Effector CD4-positive, alpha-beta T cell (primary cell): ENCODE data around the gene TIMP3.

Experiments used
- DNase-seq: peaks from one replicate; pipeline ENCODE4 v3.0.0-alpha.2; 2020

TIMP3 gene

DNA sequence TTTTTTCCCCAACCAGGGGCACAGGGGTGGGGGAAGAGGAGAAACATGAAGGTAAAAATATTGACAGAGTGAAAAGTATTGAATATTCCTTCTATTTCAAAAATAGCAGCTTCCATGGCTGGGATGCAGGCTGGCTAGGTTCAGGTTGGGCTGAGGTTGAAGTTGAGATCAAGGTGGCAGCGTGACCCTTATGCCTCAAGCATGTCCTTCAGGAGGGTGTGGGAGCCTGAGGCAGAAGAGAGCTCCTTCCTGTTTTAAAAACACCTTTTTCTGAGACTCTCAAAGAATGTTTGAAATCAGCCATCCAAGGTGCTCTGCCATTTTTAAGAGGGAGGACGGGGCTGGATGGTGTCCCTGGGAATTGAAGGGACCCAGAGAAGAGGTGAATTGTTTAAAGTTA lies 29.5 kb downstream of the TIMP3 start:
- no peak for DNase-seq

DNA sequence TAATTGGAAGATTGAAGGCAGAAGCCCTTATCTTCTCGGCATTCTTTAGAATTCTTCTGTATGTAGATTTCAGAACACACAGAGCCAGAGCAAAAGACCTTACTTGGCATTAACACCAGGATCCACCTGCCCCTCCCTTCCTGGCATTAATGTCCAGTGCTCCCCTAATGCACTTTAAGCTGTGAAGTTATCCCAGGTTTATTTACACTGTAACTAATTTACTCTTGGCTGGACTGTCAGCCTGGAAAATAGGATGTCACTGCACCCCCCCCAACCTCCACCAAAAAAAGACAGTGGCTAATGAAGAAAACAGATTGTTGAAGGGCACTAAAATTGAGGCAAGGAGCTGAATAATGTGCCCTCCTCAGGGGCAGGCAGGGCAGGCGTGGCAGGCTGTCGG lies 30.1 kb downstream of the TIMP3 start:
- no peak for DNase-seq

DNA sequence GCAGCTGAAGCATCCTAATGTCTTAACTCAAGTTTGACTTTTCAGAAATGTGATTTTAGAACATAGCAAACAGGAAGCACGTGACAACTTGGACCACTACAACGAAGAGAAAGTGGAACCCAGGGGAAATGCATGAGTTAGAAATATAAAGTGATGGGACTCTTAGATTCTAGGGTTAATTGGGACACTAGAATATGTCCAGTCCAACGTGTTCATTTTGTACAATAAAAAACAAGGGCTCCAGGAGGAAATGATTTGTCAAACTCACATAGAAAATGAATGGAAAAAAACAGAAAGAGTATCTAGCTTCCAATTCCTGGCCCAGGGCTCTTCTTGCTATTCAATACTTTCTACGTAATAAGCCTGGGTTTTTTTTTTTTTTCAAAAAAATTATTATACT lies 30.7 kb downstream of the TIMP3 start:
- DNase-seq = no peak

DNA sequence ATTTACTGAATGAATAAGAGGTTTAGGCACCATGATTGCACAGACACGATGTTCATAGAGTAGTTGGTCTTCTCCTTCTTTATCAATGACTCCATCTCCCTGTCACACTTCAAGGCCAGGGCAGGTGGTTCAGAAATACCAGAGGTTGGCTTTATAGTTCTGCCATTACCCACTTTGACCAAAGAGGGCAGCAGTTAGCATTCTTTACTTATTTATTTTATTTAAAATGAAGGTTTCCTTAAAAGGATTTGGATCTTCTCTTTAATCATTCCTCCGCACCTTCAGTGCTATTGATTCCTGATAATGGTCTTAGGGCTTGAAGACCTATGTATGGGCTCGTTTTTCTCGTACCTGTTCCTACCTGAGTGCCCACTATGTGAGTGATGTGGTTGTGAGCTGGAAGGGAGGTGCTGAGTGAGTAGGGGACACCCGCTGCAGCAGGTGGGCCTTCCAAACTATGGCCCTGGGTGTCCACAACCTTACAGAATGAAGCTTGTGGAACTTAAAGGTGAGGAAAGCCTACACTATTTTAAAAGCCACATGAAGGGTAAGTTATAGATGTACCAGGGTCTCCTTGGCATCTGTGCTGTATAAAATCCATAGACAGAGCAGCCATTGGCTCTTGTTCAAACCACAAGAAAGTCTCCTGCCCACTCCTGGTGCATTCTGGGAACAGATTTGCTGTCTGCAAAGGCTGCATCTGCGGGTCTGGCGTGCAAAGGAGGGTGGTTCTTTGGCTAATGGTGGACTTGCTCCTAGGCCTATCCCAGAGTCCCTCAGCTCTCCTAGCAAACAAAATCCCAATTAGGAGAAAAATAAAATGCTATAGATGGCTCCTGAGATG lies 35.0 kb downstream of the TIMP3 start:
- no peak for DNase-seq

DNA sequence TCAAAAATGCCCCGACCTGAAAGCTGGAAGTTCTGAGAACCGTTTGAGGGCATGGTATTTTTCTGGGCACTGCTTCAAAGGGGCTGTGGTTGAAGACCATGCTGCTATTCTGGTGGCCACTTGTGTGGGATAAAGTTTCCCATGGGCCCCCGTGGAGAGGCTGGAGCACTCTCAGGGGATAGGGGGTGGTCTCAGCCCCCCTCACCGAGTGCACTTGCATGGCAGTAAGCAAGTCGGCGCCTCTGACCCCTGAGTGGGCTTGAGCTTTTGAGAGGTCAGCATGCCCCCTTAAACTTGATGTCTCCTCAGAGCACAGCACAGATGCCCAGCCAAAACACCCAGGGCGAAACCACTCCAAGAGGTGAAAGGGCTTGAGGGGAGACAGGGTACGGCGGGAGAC lies 35.6 kb downstream of the TIMP3 start:
- no peak for DNase-seq

DNA sequence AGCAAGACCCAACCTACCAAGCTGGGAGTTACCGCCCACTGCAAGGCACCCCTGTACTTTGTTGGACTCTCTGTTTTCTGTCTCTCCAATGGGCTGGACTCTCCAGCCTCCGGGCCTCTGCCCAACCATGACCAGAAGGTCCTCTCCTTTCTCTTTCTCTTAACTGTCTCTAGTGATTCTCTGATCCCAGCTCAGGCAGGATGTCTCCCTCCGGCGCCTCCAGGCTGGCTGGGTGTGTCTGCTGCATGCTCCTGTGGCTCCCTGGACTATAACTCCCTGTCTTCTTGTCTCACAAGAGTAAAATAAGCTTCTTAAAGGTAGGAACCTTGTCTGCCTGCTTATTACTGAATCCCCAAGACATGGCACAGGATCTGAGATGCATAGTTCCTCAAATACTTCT lies 36.3 kb downstream of the TIMP3 start:
- no peak for DNase-seq

DNA sequence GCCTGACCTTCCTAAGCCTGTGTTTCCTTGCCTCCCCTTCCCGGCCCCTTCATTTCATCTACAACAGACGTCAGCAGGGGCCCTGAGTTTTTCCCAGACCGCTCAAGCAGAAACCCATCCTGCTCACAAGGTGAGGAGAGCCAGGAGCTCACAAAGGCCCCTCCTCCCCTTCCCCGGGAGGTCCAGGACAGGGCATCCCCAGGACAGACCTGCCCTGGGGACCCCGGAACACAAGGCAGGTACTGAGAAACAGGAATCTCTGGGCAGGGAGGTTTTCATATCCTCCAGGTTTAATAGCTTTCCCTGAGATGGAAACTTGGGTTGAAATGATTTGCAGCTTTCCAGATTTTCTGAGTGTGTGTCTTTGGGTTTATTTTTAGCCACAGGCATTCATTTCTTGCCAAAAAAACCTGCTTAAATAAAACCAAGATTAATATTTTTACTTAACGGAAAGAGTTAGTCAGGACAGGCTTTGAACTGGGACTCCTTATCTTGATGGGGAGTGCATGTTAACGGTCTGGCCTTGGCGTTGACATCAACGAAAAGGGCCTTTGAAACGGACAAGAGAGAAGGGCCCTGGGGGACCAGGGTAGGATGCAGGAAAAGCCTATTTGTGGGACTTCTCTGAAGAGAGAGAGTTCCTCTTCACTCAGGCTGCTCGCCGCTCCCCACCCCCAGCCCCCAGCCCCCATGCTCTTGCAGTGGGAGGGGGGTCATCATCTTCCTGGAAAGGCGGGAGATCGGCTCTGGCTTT lies 38.5 kb downstream of the TIMP3 start:
- no peak for DNase-seq

DNA sequence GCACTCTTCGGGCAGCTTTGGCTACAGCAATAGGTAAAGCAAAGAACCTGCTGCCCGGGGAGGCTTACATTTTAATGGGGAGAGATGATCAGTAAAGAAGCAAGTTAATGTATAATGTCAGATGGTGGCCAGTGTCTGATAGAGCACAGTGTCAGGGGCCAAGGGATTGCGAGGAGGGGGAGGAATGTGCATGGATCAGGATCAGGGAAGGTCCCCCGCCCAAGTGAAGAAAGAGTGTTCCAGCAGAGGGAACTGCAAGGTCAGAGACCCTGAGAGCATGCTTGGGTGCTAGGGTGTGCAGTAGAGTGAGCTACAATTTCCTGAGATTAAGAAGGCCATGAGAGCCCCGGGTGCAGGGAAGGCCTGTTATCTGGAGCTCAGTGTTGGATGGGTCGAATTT lies 39.7 kb downstream of the TIMP3 start:
- no peak for DNase-seq

DNA sequence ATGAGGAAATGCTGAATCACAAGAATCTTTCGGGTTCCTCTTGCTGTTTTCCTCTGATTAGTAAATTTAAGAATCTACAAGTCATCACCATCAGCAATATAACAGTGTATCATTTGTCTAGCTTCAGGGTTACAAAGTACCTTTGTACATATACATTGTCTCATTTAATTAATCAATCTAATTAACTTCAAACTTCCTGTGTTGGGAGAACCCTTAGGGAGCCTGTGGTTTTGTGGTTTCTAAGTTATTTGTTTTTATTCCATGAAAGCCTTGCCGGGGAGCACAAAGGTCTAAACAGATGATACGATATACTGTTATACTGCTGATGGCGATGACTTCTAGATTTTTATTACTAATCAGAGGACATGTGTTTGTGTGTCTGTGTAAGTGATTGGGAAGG lies 41.0 kb downstream of the TIMP3 start:
- DNase-seq = no peak

DNA sequence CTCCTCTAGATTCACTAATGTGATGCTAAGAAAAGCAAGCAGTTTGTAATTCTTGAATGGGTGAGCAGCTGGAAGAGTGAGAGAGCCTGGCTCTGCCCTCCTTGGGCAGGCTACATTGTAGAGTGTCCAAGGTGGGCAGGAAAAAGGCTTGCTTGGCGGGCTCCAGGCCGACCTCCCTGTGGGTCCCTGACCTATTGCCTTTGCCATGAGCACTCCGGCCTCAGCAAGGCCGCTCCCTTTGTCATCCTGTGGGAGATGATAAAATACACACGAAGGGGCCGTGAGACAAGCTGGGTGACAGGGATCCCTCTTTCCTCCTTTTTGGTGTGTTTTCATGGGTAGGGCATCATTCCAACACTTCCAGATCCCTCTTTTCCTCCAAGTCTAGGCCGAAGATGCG lies 41.8 kb downstream of the TIMP3 start:
- no peak for DNase-seq

DNA sequence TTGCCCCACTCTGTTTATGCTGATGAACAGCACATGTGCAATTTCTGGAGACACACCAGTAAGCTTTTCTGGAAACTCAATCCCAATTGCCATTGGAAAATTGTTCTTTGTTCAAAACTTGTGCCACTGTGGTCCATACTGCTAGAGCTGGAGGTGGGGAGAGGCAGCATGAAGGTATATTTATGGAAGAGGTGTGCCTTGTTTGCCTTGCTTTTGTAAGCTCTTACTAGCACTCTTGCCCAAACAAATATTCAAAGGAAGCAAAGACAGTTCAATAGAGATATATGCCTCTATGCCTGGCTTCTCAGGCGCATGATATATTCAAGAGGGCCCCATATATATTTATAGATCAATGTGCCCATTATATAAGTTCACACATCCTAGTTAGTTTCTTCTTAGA lies 42.7 kb downstream of the TIMP3 start:
- DNase-seq = no peak

DNA sequence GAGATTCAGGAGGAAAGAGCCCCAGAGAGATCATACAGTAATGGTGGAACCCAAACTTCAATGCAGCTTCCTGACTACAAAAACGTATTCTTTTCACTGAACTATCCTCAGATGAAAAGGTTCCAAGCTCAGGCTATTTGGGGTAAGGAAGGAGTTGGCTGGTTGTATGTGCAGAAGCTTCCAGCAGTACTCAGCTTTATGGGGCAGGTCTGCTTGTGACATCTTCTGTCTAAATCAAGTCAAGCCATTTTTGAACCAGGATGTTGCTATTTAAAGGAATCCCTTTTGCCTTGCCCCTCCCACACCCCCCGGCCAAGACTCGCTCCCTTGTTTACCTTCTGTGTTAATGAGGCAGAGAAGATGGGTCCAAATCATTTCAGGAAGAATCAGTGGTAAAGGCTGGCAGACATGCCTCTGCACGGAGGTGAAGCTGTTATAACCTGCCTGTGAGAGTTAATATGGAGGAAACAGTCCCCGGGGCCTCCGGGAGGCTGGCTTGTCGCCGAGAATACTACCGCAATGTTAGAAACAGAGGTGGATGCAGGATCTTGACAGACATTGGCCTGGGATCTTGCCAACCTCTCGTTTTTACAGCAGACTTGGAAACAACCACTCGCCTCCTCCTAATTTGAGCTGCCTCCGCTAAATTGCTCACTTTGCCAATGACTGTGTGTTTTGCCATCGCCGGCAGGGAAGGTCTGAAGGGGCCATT lies 45.4 kb downstream of the TIMP3 start:
- no peak for DNase-seq

DNA sequence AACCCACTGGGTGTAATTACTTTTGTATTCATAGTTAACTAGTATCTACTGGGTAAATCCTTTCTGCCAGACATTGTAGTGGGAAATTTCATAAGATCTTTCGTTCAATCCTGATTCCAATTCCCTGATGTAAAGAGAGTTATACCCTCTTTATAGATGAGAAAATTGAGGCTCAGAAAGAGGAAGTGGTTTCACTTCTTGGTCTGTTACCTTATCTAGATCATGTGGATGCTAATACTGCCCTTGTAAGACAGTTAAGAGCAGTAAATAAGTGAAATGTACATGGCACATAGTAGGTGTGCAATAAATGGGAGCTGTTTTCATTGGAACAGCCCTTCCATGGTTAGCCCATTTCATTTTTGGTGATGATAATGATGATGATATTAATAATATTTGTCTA lies 46.7 kb downstream of the TIMP3 start:
- no peak for DNase-seq

DNA sequence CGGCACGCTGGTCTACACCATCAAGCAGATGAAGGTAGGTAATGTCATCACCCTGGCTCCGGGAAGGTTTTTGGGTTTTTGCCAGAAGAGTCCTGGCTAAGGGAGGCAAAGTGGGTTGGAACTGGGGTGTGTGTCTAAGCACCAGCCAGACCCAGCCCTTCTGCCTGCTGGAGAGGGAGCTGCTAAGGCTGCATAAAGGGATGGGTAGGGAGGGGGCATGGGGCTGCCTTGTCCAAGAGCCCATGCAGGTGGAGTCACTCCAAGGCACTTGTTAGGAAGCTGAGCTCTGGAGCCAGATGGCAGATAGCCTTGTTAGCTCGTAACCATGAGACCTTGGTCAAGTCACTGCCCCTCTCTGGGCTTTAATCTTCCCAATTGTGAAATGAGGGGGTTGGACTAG lies 48.0 kb downstream of the TIMP3 start:
- DNase-seq = no peak

DNA sequence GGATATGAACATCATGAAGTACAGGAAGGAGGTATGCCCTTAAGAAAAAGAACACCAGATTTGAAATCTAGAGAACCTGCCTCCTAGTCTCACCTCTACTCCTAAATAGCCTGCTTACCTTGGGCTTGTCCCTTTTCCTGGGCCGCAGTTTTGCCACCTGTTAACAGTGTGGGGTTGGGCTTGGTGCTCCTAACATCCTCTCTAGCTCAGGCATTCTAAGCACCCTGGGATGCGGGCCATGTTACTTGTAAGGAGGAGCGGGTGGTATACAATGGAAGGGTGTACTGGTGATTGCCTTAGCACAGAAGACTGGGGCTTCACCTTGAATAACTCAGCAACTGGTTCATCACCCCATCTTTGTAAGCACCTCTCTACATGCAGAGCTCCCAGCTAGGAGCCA lies 48.7 kb downstream of the TIMP3 start:
- DNase-seq = no peak

DNA sequence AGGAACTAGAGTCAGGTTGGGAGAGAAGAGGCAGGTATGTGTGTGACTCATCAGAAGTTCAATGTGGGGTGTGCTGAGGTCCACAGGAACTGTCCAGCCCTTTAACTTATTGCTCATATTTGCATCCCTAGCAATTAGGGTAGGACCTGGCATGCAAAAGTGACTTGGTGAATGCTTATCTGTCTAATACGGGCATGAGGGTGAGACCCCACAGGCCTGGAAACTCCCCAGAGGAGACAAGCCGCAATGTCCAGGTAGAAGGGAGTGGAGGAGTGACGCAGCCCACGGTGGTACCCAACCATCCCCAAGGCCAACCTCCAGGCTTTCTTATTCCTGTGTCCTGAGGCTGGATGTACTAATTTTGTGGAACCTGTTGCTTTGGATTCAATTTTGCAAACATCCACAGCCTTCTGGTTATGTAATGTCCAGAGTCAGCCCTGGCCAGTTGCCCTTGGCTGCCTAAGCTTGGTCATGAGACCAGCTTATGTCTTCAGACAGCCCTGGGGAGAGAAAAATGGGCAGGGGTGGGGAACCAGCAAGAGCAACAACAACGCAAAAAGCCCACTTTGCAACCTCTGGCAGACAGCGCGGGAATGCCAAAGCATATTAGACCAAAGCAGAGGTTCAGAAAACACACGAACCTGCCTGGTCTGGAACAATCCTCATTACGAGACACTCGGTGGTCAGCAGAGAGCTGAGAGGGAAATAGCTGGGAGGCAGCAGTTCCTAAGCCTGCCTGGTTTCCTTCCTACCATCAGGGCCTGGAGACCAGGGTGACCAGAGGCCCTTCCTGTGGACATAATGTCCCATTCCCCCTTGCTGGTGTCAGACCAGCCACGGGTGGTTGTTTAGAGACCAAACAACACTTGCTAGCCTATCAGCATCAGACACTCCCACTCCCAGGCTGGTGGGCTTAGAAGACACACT lies 49.3 kb downstream of the TIMP3 start:
- DNase-seq = no peak

DNA sequence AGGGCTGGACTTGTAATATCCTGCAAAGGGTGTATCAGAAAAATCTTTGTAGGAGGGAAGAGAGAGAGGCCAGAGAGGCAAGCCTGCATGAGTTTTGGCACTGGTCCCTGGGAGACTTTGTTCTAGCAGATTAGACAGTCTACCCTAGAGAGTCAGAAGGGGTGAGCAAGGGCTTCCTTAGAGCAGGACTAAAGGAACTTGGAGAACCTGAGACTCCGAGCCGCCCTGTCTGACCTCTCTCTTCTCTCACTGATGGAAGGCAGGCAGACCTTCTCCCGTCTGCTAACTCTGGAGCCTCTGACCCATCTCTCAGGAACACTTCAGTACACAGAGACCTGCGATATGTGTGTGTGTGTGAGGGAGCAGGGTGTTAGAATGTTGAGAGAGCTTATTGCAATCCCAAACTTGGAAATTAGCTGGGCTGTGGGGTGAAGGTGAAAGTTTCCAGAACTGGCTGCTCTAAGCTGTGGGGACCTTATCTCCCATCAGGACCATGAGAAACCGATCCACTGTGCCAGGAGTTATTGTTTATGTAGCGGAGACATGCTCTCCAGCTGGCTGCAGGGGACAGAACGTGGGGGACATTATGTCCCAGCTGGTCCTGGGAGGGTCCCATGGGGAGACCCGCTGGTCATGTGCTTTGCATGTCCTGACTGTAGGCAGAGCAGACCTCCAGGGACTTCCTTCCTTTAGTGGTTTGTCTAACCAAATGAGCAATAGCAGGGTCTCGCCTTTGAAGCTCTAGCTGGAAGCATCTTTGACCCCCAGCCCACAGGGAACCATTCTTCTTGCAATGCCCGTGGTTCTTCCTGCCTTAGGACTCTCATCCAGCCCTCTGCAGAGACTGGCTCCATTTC lies 51.1 kb downstream of the TIMP3 start:
- no peak for DNase-seq

DNA sequence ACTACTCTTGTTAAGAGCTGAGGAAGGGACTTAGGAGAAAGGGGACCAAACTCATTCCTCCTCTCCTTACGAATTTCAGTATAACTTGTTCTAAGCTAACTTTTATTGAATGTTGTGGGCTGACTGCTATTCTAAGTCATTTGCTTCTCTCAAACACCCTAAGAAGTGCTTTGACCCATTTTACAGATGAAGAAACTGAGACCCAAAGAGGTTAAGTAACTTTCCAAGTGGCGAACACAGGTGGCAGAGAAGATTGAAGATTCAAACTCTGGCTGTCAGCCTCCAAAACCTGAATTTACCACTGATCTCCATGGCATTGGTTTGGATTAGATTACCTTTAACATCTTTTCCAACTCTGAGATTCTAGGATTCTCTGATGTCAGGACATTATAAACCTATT lies 52.2 kb downstream of the TIMP3 start:
- no peak for DNase-seq

DNA sequence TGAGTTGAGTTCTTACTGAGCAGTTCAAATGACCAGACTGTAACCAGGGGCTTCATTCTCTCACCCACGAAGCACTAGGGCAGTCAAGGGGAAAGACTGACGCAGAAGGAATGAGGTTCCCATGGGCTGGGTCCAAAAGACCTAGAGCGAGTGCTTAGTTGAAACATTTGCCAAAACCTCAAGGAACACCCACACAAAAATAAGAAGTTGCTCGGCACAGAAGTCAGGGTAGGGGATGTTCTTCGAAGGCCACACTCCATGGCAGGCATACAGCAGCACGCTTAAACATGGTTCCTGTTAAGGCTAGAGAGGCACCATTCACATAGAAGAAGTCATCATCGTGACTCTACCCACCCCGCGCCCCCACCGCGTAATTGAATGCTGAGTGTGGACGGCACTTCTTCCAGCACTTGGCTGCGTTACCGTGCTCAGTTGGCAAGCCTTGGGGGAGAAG lies 52.9 kb downstream of the TIMP3 start:
- DNase-seq = no peak

DNA sequence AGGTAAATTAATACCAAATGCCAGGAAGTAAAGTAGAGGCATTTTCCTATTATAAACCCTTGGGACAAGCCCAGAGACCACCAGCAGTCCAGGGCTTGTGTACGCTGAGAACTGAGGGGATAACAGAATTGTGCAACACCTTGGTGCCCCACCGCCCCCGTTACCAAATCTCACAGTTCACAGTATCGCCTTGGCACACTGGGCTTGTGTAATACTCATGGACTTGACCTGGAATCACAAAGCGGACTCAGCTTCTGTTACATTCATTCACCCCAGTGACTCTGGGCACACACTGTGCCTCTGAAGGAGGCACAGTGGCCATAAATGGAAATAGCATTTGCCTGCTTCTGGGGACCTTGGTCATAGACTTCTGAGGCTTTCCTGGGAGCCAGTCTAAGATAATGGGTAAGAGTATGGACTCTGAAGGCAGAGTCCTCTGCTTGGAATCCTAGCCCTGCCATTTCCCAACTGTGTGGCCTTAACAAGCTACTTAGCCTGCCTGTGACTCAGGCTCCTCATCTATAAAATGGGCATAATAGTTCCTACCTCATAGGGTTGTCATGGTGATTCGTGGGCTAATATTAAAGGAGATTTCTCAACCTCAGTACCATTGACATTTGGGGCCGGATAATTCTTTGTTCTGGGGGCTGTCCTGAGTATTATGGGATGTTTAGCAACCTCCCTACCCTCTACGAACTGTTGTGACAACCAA lies 53.7 kb downstream of the TIMP3 start:
- DNase-seq = no peak
